Liver (tissue), 9 donors: ENCODE data around the gene PDGFC. TPM values are rescaled to one million over a fixed set of nuclear protein-coding genes. Genes with fewer than 3 reads are reported as not detected.

Experiments
- DNase-seq: peaks from one replicate; pipeline ENCODE4 v3.0.0-alpha.2; 2017; ENCODE audit warnings: low spot score
- H3K27ac ChIP-seq, 2 donors: one replicate each; pipeline ENCODE4 v1.7.0; 2013; ENCODE audit warnings: inconsistent platforms in 2 of 2, low read length in 2 of 2, control low read depth in 1 of 2, low read depth in 1 of 2, mild to moderate bottlenecking in 1 of 2
- H3K27me3 ChIP-seq, 4 donors: one replicate each; pipeline versions ENCODE4 v1.6.1 to v1.7.0; 2013; ENCODE audit warnings: low read length in 3 of 4, inconsistent platforms in 1 of 4, mild to moderate bottlenecking in 1 of 4, moderate library complexity in 1 of 4; ENCODE audit not compliant: control insufficient read depth in 4 of 4, insufficient read depth in 4 of 4
- H3K36me3 ChIP-seq, 4 donors: one replicate each; pipeline versions ENCODE4 v1.6.1 to v1.7.0; 2013; ENCODE audit warnings: low read length in 3 of 4, mild to moderate bottlenecking in 3 of 4, low read depth in 1 of 4, moderate library complexity in 1 of 4; ENCODE audit not compliant: control insufficient read depth in 4 of 4, insufficient read depth in 3 of 4
- H3K4me1 ChIP-seq, 4 donors: one replicate each; pipeline versions ENCODE4 v1.6.1 to v1.7.0; 2013; ENCODE audit warnings: low read length in 3 of 4, mild to moderate bottlenecking in 3 of 4, moderate library complexity in 1 of 4; ENCODE audit not compliant: control insufficient read depth in 4 of 4, insufficient read depth in 4 of 4
- H3K4me3 ChIP-seq, 3 donors: one replicate each; pipeline versions ENCODE4 v1.6.1 to v1.7.0; 2013; ENCODE audit warnings: low read length in 3 of 3, control low read depth in 1 of 3, low read depth in 1 of 3, mild to moderate bottlenecking in 1 of 3
- H3K9ac ChIP-seq, 2 donors: one replicate each; pipeline ENCODE4 v1.7.0; 2013; ENCODE audit warnings: low read length in 2 of 2, mild to moderate bottlenecking in 2 of 2, moderate library complexity in 2 of 2, control low read depth in 1 of 2, low read depth in 1 of 2
- H3K9me3 ChIP-seq, 4 donors: one replicate each; pipeline versions ENCODE4 v1.6.1 to v1.7.0; 2013; ENCODE audit warnings: low read length in 3 of 4; ENCODE audit not compliant: control insufficient read depth in 4 of 4
- EGR1 ChIP-seq, 2 donors: IDR thresholded peaks; 2 replicates each; pipeline ENCODE4 v1.6.1; 2016 to 2018; ENCODE audit warnings: antibody characterized with exemption in 2 of 2, low read depth in 2 of 2
- FOXA1 ChIP-seq: IDR thresholded peaks from 2 replicates; pipeline ENCODE4 v1.6.1; 2016; ENCODE audit warnings: antibody characterized with exemption
- FOXA2 ChIP-seq: IDR thresholded peaks from 2 replicates; pipeline ENCODE4 v1.6.1; 2016; ENCODE audit warnings: antibody characterized with exemption
- GABPA ChIP-seq, 2 donors: IDR thresholded peaks in 1 of 2; conservative IDR thresholded peaks in 1 of 2; 2 replicates each; pipeline ENCODE4 v1.6.1; 2016; ENCODE audit warnings: antibody characterized with exemption in 2 of 2, mild to moderate bottlenecking in 1 of 2, moderate library complexity in 1 of 2
- HNF4A ChIP-seq, 2 donors: conservative IDR thresholded peaks; 2 replicates each; pipeline ENCODE4 v1.6.1; 2016; ENCODE audit warnings: antibody characterized with exemption in 2 of 2, mild to moderate bottlenecking in 2 of 2
- HNF4G ChIP-seq: IDR thresholded peaks from 2 replicates; pipeline ENCODE4 v1.6.1; 2016; ENCODE audit warnings: antibody characterized with exemption
- JUND ChIP-seq, 2 donors: IDR thresholded peaks; 2 replicates each; pipeline ENCODE4 v1.6.1; 2016; ENCODE audit warnings: antibody characterized with exemption in 2 of 2
- NR2F2 ChIP-seq: IDR thresholded peaks from 2 replicates; pipeline ENCODE4 v1.6.1; 2016; ENCODE audit warnings: antibody characterized with exemption
- RAD21 ChIP-seq, 2 donors: IDR thresholded peaks; 2 replicates each; pipeline ENCODE4 v1.6.1; 2016; ENCODE audit warnings: antibody characterized with exemption in 2 of 2, mild to moderate bottlenecking in 2 of 2
- SP1 ChIP-seq: IDR thresholded peaks from 2 replicates; pipeline ENCODE4 v1.6.1; 2018; ENCODE audit warnings: antibody characterized with exemption, mild to moderate bottlenecking
- YY1 ChIP-seq: IDR thresholded peaks from 2 replicates; pipeline ENCODE4 v1.6.1; 2016; ENCODE audit warnings: antibody characterized with exemption, mild to moderate bottlenecking
- WGBS: extraction: QIAGEN DNeasy Blood & Tissue Kit; methylation state at CpG from one replicate; pipeline ENCODE4 v1.1.7; 2013; 5-methylcytosine and 5-hydroxymethylcytosine counted together
- polyA plus RNA-seq, 2 donors: library from polyadenylated mRNA; stranded (reverse) in 1 of 2; unstranded in 1 of 2; fragments of 200-250 nt in 1 of 2; fragments of >200 nt in 1 of 2; fragmentation: Nextera tagmentation in 1 of 2; extraction: Ambion mirVana in 1 of 2; gene quantifications; one replicate each; pipeline versions ENCODE4 v1.2.1 to v1.2.3, GENCODE V29; 2013 to 2015
- total RNA-seq, 2 donors: library from RNA; depleted of rRNA; stranded (reverse); fragments of >200 nt; gene quantifications; one replicate each; pipeline ENCODE4 v1.2.3, GENCODE V29; 2014
- TF ChIP-seq, protein P1 (sequence below): IDR thresholded peaks from 2 replicates; pipeline ENCODE4 v1.6.1; 2016; ENCODE audit warnings: antibody characterized with exemption
- TF ChIP-seq, protein P2 (sequence below): IDR thresholded peaks from 2 replicates; pipeline ENCODE4 v1.6.1; 2016; ENCODE audit warnings: antibody characterized with exemption
- TF ChIP-seq, protein P3 (sequence below): IDR thresholded peaks from 2 replicates; pipeline ENCODE4 v1.6.1; 2016; ENCODE audit warnings: antibody characterized with exemption
- TF ChIP-seq, protein P4 (sequence below): IDR thresholded peaks from 2 replicates; pipeline ENCODE4 v1.6.1; 2016; ENCODE audit warnings: antibody characterized with exemption, mild to moderate bottlenecking
- donor health status: healthy.
- donor health status: healthy.
- donor health status: healthy.
- donor health status: healthy.
- donor health status: healthy.

The PDGFC gene
- total and polyA plus RNA-seq, 4 donors: 5.8 to 25.7 (median 9.7) TPM

DNA sequence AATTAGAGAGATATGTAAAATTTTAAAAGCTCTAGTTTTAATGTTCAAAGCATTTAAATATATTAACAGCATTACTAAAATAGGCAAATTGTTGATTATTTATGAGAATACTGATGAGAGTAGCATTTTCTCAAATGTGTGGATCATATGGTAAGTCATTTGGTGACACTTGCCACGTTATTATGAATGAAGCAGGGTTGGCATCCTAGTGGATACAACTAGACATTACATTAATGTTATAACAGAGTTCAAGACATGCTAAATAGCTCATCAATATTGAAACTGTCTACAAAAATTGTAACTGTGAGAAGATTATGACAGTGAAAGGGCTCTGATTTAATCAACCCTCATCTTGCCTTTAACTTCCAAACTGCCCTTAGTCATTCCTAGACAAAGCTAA, 171.1 kb downstream of the PDGFC start (continued):
- TF ChIP-seq, protein P1, sequence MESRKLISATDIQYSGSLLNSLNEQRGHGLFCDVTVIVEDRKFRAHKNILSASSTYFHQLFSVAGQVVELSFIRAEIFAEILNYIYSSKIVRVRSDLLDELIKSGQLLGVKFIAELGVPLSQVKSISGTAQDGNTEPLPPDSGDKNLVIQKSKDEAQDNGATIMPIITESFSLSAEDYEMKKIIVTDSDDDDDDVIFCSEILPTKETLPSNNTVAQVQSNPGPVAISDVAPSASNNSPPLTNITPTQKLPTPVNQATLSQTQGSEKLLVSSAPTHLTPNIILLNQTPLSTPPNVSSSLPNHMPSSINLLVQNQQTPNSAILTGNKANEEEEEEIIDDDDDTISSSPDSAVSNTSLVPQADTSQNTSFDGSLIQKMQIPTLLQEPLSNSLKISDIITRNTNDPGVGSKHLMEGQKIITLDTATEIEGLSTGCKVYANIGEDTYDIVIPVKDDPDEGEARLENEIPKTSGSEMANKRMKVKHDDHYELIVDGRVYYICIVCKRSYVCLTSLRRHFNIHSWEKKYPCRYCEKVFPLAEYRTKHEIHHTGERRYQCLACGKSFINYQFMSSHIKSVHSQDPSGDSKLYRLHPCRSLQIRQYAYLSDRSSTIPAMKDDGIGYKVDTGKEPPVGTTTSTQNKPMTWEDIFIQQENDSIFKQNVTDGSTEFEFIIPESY: no peak
- TF ChIP-seq HNF4G: no peak
- no peak for TF ChIP-seq FOXA2
- TF ChIP-seq FOXA1: no peak

DNA sequence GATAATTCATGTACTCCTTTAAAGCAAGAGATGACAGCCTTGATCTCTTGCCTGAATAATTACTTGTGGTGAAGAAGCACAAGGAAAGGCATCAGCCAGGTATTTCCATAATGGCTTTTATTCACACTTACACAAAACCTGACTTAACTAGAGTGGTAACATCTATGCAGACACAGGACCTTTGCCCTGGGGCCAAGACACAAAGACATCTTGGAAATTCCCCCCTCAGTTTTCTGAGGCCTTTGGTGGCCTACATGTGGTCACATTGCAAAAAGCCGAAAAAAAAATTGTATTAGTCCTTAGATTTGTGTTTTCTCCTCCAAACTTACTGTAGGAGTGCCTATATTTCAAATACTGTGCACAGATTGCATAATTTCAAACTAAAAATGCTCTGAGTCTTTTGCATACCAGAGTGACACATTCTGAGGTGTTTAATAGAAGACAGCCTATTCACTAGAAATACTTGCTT, 172.4 kb downstream of the PDGFC start:
- DNase-seq: no peak
- no peaks in the 10 kb centered on the region for H3K27me3 ChIP-seq
- H3K27ac ChIP-seq: no peak overlapping the region
- H3K4me1 ChIP-seq: no peaks in the 10 kb centered on the region
- TF ChIP-seq JUND (IDR thresholded peaks at IDR 0.05) (no peak), SP1 (no peak)
- TF ChIP-seq, protein P2, sequence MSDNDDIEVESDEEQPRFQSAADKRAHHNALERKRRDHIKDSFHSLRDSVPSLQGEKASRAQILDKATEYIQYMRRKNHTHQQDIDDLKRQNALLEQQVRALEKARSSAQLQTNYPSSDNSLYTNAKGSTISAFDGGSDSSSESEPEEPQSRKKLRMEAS: no peak
- 88% methylated on average over 1 of the region's 1 CpG for WGBS
- H3K9me3 ChIP-seq: no peaks in the 10 kb centered on the region
- H3K4me3 ChIP-seq: no peak overlapping the region
- no peaks in the 10 kb centered on the region for H3K36me3 ChIP-seq
- no peak overlapping the region for H3K9ac ChIP-seq

DNA sequence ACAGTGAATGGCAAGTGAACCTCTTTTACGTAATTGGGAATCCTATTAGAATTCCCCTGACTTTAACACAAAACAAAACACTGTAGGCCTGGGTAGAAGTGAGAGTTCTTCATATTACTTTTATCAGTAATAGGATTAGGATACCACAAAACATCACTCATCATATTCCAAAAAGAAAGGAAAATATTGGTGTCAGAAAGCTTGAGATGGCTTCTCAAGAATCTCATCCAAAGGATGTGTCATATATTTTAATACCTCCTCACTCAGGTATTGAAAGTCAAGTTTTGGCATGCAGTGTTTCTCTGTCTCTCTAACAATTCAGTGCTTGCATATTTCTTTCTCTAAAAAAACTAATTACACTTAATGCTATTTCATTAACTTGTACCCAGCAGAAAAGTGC, 173.2 kb downstream of the PDGFC start:
- H3K9me3 ChIP-seq: no peaks in the 10 kb centered on the region
- no peaks in the 10 kb centered on the region for H3K4me1 ChIP-seq
- no peak overlapping the region for H3K27ac ChIP-seq
- 97% methylated on average over 1 of the region's 1 CpG for WGBS
- no peaks in the 10 kb centered on the region for H3K36me3 ChIP-seq
- TF ChIP-seq RAD21 (IDR thresholded peaks at IDR 0.05) (no peak), GABPA (IDR thresholded peaks at IDR 0.05 in 1 of 2, conservative IDR thresholded peaks at IDR 0.05 in 1 of 2) (no peak), YY1 (no peak)
- no peak for DNase-seq
- no peak overlapping the region for H3K9ac ChIP-seq
- H3K27me3 ChIP-seq: no peaks in the 10 kb centered on the region
- H3K4me3 ChIP-seq: no peak overlapping the region

DNA sequence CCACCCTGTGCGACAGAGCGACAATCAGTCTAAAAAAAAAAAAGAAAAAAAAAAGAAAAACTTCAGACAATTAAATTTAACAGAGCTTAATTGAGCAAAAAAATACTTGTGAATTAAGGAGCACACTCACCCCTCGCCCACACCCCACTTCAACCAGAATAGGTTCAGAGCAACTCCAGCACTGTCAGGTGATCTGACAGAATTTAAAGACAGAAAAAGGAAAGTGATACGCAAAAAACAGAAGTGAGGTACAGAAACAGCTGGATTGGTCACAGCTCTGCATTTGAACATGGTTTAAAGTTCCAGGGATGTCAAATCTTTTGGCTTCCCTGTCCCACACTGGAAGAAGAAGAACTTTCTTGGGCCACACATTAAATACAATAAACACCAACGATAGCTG, 174.4 kb downstream of the PDGFC start:
- no peaks in the 10 kb centered on the region for H3K9me3 ChIP-seq
- H3K9ac ChIP-seq: no peak overlapping the region
- H3K4me1 ChIP-seq: no peaks in the 10 kb centered on the region
- H3K4me3 ChIP-seq: no peak overlapping the region
- 95% methylated on average over 5 of the region's 5 CpGs for WGBS
- no peak overlapping the region for H3K27ac ChIP-seq
- no peaks in the 10 kb centered on the region for H3K27me3 ChIP-seq
- H3K36me3 ChIP-seq: no peaks in the 10 kb centered on the region
- no peak for TF ChIP-seq JUND (IDR thresholded peaks at IDR 0.05)
- TF ChIP-seq EGR1 (IDR thresholded peaks at IDR 0.05; ENCODE audit: low read depth in 2 of 2): no peak
- TF ChIP-seq GABPA (IDR thresholded peaks at IDR 0.05 in 1 of 2, conservative IDR thresholded peaks at IDR 0.05 in 1 of 2): no peak
- no peak for TF ChIP-seq FOXA2
- TF ChIP-seq HNF4A (conservative IDR thresholded peaks at IDR 0.05): no peak
- TF ChIP-seq, protein P3, sequence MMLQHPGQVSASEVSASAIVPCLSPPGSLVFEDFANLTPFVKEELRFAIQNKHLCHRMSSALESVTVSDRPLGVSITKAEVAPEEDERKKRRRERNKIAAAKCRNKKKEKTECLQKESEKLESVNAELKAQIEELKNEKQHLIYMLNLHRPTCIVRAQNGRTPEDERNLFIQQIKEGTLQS: no peak
- TF ChIP-seq RAD21 (IDR thresholded peaks at IDR 0.05): no peak
- no peak for TF ChIP-seq SP1
- TF ChIP-seq, protein P1: no peak
- TF ChIP-seq FOXA1: no peak
- no peak for TF ChIP-seq YY1
- no peak for TF ChIP-seq NR2F2
- TF ChIP-seq HNF4G: no peak
- TF ChIP-seq, protein P4, sequence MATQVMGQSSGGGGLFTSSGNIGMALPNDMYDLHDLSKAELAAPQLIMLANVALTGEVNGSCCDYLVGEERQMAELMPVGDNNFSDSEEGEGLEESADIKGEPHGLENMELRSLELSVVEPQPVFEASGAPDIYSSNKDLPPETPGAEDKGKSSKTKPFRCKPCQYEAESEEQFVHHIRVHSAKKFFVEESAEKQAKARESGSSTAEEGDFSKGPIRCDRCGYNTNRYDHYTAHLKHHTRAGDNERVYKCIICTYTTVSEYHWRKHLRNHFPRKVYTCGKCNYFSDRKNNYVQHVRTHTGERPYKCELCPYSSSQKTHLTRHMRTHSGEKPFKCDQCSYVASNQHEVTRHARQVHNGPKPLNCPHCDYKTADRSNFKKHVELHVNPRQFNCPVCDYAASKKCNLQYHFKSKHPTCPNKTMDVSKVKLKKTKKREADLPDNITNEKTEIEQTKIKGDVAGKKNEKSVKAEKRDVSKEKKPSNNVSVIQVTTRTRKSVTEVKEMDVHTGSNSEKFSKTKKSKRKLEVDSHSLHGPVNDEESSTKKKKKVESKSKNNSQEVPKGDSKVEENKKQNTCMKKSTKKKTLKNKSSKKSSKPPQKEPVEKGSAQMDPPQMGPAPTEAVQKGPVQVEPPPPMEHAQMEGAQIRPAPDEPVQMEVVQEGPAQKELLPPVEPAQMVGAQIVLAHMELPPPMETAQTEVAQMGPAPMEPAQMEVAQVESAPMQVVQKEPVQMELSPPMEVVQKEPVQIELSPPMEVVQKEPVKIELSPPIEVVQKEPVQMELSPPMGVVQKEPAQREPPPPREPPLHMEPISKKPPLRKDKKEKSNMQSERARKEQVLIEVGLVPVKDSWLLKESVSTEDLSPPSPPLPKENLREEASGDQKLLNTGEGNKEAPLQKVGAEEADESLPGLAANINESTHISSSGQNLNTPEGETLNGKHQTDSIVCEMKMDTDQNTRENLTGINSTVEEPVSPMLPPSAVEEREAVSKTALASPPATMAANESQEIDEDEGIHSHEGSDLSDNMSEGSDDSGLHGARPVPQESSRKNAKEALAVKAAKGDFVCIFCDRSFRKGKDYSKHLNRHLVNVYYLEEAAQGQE: no peak
- no peak for DNase-seq
